Dermis lymphatic vessel endothelial cell (primary cell): Measurements from ENCODE around the gene LY6G5C. TPM values are rescaled to one million over a fixed set of nuclear protein-coding genes. Genes with fewer than 3 reads are reported as not detected.

Source experiments
- total RNA-seq: library from RNA; depleted of rRNA; stranded (reverse); fragments of >200 nt; gene quantifications from 2 replicates; pipeline ENCODE4 v1.2.1, GENCODE V29; 2014

Gene LY6G5C
- 1.4 and 1.5 TPM in 2 replicates for total RNA-seq

GRCh38 chr6:31680226-31681134 is at the start of gene LY6G5C:
Gene LY6G5C (minus strand): TSS chr6:31681067. CDS start chr6:31680373, 694 bp downstream.

GRCh38 chr6:31728767-31729514 is 48.1 kb upstream of the LY6G5C start, which contains the start of gene DDAH2:
Gene DDAH2 (minus strand): TSS chr6:31729299. CDS start chr6:31729161, 138 bp downstream.

GRCh38 chr6:31723245-31723979 is 42.5 kb upstream of the LY6G5C start, which contains the start of gene MPIG6B:
Gene MPIG6B (plus strand): TSS chr6:31723373. CDS start chr6:31723384, 11 bp downstream.

GRCh38 chr6:31721351-31722020 is 40.6 kb upstream of the LY6G5C start, which contains the start of gene LY6G6C:
Gene LY6G6C (minus strand): TSS chr6:31721746. CDS start chr6:31721679, 67 bp downstream.

GRCh38 chr6:31715022-31715958 is 34.4 kb upstream of the LY6G5C start, which contains the start of gene LY6G6D:
Gene LY6G6D (plus strand): TSS chr6:31715348. CDS start chr6:31715356, 8 bp downstream.

GRCh38 chr6:31706599-31706998 is 25.7 kb upstream of the LY6G5C start, which contains the start of gene LY6G6F:
Gene LY6G6F (plus strand): TSS chr6:31706866. CDS start chr6:31706907, 41 bp downstream.

GRCh38 chr6:31702819-31703716 is 22.2 kb upstream of the LY6G5C start, which contains the start of gene ABHD16A:
Gene ABHD16A (minus strand): TSS chr6:31703324. CDS start chr6:31703281, 43 bp downstream.

GRCh38 chr6:31669676-31670075 is 11.2 kb downstream of the LY6G5C start, which contains the start of gene LY6G5B:
Gene LY6G5B (plus strand): TSS chr6:31669976. CDS start chr6:31670951, 975 bp downstream.

GRCh38 chr6:31665501-31666336 is 15.1 kb downstream of the LY6G5C start, which contains the start of gene CSNK2B:
Gene CSNK2B (plus strand): TSS chr6:31666080. CDS start chr6:31666832, 752 bp downstream.

GRCh38 chr6:31664790-31665500 is 15.9 kb downstream of the LY6G5C start, which contains the start of gene GPANK1:
Gene GPANK1 (minus strand): TSS chr6:31664997. CDS start chr6:31664478, 519 bp downstream.

GRCh38 chr6:31660381-31661261 is 20.2 kb downstream of the LY6G5C start, which contains the start of gene C6orf47:
Gene C6orf47 (minus strand): TSS chr6:31660778. CDS start chr6:31659947, 831 bp downstream.

GRCh38 chr6:31655349-31656237 is 25.3 kb downstream of the LY6G5C start, which contains the start of gene APOM:
Gene APOM (plus strand): TSS chr6:31655894. CDS start chr6:31655967, 73 bp downstream.

